Measurements from ENCODE around the gene SNTG2. TPM values are rescaled to one million over a fixed set of nuclear protein-coding genes. Genes with fewer than 3 reads are reported as not detected.
"Not testable (repeated sequence)": the region's sequence is repeated elsewhere in the genome, so short reads cannot be mapped to it uniquely, and the experiment has no call there.

Gene SNTG2
- total RNA-seq, 1 donor: not detected

DNA sequence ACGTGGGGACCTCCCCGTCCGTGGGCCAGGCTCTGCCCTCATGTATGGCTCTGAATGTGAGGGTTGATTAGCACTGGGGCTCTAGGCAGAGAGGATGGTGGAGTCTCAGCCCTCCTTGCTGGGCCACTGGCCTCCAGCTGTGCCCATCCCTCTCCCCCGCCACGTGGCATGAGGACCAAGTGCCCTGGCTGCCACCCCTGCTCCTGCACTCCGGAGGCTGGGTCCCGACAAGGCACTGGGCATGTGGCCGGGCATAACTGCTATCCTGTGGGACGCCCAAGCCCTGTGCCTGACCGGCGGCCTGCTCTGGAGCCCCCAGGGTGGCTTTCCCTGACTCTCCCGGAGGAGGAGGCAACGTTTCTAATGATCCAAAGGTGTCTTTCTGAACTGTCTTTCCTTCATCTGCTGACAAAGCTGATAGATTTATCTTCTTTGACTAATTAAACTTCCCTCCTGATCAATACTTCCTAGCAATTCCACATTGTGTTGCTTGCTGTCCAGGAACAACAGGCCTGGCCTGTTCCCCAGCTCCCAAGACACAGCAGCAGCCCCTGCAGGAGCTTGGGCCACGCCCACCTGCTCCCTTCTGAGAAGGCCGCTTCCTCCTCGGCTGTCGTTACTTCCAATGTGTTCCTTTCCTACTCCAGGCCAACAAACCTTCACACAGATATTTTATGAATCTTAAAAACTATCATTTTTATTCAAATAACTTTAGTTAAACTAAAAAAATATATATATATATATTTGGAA, 132.0 kb downstream of the SNTG2 start:
- DNase-seq (ENCODE audit: low read depth in 2 of 3, low spot score in 2 of 3): no peak

DNA sequence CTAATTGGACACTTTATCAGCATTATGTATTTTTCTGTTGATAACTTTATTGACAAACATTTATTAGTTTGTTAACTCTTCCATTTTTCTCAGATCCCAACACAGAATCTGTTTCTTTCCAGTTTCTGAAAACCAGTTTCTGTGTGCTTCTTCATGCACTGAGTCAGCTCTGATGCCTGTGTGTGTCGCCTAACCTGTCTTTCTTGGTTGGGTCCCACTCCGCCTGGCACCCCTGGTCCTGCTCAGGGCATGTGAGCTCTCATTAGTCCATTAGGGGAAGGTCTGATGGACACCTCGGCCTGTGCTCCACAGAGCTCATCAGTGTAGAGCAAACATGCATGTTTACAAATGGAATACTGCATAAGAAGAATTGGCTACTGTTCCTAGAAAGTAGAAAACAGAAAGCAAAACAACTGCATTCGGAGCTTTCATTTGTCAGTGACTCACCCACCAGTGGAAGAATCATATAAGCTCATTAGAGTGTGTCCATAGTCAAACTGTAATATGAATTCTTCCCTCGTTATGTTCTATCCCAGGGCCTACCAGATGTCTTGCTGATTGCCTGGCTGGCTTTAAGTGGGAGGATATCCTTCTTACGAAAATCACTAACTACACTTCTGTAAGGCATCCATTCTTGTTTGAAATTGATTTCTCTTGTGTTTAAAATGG, 137.7 kb downstream of the SNTG2 start:
- DNase-seq (ENCODE audit: low read depth in 2 of 3, low spot score in 2 of 3): no peak

DNA sequence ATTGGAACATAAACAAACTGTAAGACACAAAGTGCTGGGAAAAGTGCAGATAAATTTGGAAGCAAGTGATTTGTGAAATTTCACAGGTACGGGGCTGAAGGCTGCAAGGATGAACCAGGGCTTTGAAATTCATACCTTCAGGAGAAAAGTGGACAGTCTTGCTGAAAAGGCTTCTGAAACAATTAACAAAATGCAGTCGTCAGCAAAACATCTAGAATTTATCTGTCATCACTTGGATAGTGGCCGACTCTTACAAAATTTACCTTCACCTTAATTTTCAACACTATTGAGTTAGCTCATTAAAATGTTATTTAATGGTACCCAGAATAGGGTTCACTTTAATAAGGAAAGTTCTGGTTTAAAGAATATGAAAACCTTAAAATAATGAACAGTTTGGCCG, 138.3 kb downstream of the SNTG2 start:
- DNase-seq (ENCODE audit: low read depth in 2 of 3, low spot score in 2 of 3): no peak

DNA sequence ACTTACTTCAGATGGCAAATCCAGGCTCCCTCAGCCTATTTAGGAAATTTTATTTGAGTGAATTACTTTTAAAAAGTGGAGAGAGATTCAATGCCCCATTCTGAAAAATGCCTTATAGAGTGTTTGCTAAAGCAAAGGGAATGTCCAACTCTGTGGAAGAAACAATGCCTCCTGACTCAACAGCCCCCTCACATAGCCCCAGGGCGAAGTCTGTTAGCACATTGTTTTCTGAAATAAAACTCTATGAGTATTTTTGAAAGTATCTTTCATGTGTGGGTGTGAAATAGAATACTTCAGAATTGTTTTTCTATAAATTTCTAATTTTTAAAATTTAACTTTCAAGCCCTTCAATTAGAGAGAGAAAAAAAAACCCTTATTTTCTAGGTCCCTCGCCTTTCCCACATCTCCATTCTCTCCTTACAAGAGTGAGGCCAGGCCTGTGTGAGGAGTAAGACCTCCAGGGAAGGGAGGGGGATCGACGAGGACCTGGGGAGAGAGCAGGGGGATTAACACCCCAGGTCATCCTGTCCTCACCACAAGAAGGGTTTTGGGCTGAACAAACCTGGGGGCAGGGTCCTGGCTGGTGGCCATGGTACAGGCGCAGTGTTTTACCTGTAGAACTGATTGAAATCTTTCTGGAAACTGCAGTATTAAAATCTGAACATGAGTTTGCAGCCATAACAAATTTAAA, 141.4 kb downstream of the SNTG2 start:
- no peak for DNase-seq (ENCODE audit: low read depth in 2 of 3, low spot score in 2 of 3)

DNA sequence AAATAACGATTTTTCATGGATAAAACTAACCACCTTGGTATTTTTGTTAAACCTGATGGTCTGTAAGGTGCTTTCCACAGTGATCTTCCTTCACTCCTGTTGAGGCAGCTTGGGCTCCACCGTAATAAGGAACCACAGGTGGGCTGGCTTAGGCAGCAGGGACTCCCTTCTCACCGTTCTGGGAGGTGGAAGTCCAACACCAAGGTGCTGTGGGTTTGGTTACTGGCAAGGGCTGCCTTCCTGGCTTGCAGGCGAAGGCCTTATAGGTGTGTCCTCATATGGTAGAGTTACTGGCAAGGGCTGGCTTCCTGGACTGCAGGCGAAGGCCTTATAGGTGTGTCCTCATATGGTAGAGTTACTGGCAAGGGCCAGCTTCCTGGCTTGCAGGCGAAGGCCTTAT, 143.0 kb downstream of the SNTG2 start:
- not testable (repeated sequence) for DNase-seq (ENCODE audit: low read depth in 2 of 3, low spot score in 2 of 3)

DNA sequence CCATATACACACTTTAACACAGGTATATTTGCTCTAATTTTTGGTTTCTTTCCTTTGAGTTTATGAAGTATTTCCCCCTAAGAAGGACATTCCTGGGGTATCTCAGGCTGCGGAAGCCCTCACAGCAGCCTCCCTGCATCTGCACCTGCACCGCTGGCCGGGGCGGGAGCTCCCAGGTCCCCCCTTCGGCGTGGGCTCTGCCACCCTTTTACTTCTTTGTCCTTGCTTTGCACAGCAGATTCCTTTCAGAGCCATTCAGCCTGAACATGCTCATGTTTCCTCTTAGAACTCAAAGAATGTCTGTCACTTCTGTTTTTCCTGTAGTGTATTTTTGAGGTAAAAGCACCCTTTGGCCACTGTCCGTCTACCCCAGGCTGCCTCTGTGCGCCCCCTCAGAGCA, 146.5 kb downstream of the SNTG2 start:
- no peak for DNase-seq (ENCODE audit: low read depth in 2 of 3, low spot score in 2 of 3)

DNA sequence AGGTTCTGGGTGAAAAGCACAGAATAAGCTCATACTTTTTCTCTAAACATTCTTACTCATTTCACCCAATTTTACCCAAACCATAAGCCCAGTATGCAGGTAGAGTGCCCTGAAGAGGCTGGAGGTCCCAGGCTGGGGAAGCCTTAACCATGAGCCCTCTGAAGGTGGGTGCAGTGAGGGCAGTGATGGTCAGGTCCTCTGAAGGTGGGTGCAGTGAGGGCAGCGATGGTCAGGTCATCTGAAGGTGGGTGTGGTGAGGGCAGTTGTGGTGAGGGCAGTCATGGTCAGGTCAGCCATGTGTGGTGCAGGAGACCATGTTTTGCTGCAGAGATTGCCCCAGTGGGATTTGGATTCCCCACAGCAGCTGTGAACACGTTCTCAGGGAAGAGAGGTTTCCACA, 148.8 kb downstream of the SNTG2 start:
- DNase-seq (ENCODE audit: low read depth in 2 of 3, low spot score in 2 of 3): no peak

DNA sequence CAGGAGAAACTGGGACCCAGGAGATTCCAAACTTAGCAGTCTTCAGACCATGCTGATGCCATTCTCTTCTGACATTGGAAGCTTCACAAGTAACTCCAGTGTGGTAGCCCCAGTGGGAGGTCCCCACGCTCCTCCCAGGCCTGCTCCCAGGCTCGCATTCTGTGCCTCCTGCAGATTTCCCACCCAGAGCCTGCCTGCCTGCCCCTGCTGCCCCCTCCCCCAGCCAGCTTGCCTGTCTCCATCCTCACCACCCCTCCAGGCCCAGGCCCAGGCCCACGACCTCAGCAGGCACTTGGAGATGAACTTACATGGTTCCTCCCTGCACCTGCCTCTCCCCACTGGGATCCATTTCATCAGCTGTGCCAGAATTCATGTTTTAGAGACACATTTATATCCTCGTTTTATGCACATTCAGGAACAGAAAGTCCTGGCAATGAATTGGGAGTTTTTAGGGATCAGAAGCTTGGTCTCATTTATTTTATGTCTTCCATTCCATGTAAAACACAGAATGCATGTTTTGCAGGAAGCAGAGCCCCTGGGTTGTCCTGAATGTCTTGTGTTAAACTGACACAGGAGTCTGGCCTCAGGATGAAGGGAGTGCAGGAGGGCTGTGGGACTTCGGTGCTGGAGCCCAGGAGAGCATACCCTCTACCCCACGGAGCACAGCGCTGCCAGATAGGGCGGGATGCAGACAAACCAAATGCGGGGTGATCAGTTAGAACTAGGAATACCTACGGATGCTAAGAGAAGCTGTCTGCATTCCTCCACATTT, 150.5 kb downstream of the SNTG2 start:
- no peak for DNase-seq (ENCODE audit: low read depth in 2 of 3, low spot score in 2 of 3)

DNA sequence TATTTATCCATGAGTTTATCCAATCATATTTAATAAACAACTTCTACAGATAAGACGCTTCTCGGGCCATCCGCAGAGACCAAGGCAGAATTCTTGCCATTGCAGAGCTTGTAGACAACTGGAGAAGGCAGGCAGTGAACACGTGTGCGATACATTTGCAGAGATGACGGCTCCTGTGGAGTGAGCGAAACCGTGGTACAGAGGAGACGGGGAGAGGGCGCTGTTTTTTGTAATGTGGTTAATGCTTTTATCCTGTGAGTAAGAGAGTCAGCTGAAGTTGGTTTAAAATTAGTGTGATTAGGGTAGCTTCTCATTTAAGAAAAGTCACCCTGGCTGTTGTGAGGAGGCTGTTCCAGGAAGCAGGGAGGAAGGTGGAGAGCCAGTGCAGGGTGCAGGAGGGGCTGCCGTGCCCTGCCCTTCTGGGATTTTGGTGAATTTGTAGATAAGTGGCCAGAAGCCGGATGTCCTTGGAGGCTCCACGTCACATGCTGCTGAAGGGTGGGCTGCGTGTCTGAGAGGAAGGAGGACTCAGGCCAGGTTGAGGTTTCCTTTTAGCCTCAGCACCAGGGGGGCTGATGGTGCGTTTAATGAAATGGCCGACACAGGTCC, 151.4 kb downstream of the SNTG2 start:
- no peak for DNase-seq (ENCODE audit: low read depth in 2 of 3, low spot score in 2 of 3)

DNA sequence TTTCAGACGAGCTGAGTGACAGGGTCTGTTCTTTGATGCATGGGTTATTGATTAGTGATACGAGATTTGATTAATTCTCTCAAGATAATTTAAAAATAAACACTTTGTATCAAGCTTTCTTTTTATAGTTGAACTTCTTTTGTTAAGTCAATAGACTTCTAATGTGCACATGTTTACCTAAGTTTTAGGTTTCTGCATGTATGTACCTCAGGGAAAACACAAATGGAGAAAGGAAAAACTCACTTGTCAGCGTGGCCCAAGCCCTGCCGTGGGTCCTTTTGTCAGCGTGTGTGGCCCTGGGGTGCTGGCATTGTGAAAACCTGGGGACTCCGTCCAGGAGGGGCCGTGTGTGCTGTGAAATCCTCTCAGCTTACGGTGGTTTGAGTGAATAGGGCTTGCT, 153.7 kb downstream of the SNTG2 start:
- no peak for DNase-seq (ENCODE audit: low read depth in 2 of 3, low spot score in 2 of 3)

DNA sequence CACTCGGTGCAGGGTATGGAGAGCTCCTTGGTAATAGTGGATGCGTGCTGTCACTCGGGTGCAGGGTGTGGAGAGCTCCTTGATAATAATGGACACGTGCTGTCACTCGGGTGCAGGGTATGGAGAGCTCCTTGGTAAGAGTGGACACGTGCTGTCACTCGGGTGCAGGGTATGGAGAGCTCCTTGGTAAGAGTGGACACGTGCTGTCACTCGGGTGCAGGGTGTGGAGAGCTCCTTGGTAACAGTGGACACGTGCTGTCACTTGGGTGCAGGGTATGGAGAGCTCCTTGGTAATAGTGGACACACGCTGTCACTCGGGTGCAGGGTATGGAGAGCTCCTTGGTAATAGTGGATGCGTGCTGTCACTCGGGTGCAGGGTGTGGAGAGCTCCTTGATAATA, 155.7 kb downstream of the SNTG2 start:
- not testable (repeated sequence) for DNase-seq (ENCODE audit: low read depth in 2 of 3, low spot score in 2 of 3)

DNA sequence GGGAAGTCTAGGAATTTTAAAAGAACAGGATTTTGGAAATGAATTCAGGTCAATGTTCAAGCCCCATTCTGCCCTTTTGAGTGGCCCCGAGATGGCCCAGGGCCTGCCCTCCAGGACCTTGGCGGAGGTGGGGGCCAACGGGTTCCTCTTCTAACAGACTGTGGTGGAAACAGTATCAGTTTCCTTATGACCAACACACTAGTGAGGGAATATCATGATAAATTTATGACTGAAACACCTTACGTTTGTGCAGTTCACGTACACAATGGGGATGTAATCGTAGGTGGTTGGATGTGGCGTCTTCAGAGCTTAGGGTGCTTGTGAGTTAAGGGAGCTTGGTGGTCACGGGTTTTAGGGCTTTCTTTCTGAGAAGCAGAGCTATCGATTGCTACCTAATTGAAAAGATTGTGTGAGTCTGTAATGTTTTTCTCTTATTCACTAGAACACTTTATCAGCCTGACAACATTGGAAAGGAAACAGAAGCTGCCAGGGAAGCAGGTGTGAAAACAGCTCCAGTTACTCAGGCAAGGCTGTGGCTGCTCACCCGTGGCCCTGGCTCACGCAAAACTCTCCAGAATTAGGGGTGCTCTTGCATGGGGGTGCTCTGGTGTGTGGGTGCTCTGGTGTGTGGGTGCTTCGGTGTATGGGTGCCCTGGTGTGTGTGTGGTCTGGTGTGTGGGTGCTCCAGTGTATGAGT, 165.3 kb downstream of the SNTG2 start:
- DNase-seq (ENCODE audit: low read depth in 2 of 3, low spot score in 2 of 3): no peak

DNA sequence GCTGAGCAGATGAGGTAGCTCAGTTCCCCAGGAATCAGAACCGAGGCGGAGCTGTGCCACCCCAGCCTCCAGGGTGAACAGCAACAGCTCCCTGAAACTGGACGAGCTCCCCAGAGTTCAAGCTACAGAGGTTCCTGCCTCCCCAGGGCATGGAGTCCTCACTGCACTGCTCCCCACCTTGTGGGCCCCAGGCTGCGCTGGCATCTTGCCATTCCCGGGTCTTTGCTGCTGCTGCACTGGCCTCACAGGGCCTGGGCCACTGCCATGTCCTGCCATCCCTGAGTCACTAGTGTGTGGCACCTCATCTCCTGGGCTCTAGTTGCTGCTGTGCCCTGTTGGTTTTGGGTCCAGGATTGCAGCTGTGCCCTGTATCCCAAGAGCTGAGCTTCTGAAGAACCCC, 166.9 kb downstream of the SNTG2 start:
- no peak for DNase-seq (ENCODE audit: low read depth in 2 of 3, low spot score in 2 of 3)

DNA sequence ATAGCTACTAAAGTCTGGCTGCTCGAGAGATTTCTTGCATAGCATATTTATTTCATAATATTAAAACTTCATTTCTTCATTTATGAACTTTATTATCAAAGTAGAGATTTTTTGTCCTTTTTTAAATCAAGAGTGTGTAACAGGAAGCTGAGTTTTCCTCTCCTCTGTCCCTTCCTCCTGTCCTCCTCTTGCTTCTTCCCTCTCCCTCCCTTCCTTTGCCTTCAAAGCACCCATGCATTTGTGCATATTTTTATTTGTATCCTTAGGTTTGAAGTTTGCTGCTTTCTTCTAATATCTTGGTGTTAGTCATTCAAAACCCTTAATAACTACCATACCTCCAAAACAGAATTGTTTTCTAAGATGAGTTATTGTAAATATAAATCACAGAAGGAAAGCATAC, 174.6 kb downstream of the SNTG2 start:
- no peak for DNase-seq (ENCODE audit: low read depth in 2 of 3, low spot score in 2 of 3)

DNA sequence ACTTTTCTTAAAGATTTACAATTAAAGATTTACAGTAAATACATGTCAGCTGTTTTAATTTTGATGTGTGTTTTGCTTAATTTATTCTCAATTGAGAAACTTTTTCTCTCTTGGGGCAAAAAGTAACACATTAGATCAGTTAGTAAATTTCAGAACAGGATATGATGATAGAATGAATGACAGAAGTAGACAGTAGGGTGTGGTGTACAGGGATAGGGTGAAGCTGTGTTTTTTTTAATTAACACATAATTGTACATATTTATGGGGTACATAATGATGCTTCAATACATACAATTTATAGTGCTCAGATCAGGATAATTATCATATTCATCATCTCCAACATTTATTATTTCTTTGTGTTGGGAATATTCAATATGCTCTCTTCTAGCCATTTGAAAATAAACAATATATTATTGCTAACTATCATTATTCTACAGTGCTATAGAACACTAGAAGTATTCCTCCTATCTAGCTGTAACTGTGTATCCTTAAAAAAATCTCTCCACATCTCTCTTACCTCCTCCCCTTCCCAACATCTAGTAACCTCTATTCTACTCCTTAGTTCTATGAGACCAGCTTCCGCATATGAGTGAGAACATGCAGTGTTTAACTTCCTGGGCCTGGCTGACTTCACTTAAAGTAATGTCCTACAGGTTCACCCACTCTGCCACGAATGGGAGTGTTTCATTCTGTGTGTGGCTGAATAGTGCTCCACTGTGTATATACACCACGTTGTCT, 175.2 kb downstream of the SNTG2 start:
- DNase-seq (ENCODE audit: low read depth in 2 of 3, low spot score in 2 of 3): no peak

DNA sequence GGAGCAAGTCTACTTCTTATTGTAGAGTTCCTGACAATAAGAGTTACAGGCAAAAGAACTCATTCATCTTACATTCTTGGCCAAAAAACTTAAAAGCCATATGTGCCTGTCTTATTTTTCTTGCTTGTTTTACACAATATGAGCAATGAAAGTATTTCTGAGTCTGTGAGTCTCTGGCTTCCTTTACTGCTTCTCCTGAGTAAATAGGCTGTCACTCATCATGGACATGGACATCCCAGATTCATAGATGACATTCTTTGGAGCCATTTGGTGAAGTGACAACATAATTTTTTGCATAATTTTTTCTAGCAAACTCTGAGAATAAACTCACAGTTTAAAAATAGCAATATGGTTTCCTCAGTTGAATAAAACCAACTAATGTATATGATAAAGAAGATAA, 179.3 kb downstream of the SNTG2 start:
- no peak for DNase-seq (ENCODE audit: low read depth in 2 of 3, low spot score in 2 of 3)

DNA sequence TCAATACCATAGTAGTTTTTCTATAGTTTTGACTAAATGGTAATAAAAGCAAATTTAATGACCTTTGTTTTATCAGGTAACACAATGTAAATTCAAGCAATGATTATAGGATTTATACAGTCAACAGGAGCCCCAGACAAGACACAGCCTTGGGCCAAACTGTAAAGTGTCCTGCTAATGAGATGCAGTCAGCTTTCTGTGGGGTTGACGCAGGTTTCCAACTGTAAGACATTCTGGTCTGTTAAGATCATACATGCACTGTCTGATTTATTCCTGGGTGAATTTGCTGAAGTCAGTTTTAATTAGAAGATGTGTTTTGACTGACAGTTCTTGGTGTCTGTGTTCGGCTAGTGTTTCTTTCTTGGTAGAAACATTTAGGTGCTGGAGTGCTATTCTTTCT, 180.3 kb downstream of the SNTG2 start:
- DNase-seq (ENCODE audit: low read depth in 2 of 3, low spot score in 2 of 3): no peak

DNA sequence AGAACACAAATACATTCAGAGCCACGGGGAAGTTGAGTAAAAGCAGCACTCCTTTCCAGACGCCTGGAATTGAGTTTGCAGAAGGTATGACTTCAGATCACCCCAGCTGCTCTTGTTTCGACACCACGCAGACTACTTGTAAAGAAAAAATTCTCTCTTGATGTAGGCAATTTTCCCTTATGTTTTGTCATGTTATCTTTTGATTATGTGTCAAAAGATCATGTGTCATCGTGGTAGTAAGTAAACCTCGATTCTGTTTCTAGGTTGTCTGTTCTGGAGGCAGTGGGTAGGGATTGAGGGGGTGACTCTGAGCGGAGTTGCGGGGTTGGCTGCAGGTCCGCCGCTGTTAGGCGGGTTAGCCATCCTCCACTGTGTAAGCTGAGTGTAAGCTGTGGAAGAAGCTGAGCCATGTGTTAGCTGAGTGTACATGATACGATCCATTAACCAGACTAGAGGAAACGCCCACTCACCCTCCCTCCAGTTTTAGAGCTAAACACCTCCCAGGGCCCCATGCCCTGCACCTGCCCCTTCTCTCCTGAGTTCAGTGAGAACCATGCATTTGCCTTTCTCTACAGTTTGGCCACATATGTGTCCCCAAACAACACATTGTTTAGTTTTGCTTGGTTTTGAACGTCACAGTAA, 181.8 kb downstream of the SNTG2 start:
- DNase-seq (ENCODE audit: low read depth in 2 of 3, low spot score in 2 of 3): no peak

DNA sequence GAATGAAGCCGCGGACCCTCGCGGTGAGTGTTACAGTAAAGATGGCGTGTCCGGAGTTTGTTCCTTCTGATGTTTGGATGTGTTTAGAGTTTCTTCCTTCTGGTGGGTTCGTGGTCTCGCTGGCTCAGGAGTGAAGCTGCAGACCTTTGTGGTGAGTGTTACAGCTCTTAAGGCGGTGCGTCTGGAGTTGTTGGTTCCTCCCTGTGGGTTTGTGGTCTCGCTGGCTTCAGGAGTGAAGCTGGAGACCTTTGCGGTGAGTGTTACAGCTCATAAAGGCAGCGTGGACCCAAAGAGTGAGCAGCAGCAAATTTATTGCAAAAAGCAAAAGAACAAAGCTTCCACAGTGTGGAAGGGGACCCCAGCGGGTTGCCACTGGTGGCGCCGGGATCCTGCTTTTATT, 183.2 kb downstream of the SNTG2 start:
- peak in 2 of 3 donors; percentile 19 to 40 for DNase-seq (ENCODE audit: low read depth in 2 of 3, low spot score in 2 of 3)
